Dedifferentiated amniotic fluid mesenchymal stem cell (primary cell): ENCODE results near the gene ATP6V1F.
"Not testable (repeated sequence)": the region's sequence is repeated elsewhere in the genome, so short reads cannot be mapped to it uniquely, and the experiment has no call there.

Source experiments
- DNase-seq: peaks from one replicate; pipeline ENCODE4 v3.0.0-alpha.2; 2016; ENCODE audit errors: extremely low spot score

Gene ATP6V1F

DNA sequence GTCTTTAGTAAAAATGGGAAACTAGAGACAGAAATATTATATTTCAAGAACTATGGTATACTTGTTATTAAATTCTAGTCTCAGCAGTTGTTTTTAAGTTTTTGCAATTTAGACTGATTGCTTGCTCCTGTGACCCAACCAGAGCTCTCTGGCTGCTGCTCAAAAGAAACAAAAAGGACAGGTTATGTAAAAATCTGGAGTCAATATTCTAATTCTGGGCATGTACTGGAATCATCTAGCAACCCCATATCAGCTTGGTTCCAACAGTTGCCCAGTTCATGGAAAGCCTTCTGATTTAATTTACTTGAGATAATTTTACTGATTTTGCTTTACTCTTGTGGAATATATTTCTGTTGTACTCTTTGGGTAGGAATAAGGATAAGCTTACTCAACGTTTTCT, 37.6 kb downstream of the ATP6V1F start:
- DNase-seq: no peak

GRCh38 chr7:128902761-128903585, 40.3 kb downstream of the ATP6V1F start:
- DNase-seq: no peak

DNA sequence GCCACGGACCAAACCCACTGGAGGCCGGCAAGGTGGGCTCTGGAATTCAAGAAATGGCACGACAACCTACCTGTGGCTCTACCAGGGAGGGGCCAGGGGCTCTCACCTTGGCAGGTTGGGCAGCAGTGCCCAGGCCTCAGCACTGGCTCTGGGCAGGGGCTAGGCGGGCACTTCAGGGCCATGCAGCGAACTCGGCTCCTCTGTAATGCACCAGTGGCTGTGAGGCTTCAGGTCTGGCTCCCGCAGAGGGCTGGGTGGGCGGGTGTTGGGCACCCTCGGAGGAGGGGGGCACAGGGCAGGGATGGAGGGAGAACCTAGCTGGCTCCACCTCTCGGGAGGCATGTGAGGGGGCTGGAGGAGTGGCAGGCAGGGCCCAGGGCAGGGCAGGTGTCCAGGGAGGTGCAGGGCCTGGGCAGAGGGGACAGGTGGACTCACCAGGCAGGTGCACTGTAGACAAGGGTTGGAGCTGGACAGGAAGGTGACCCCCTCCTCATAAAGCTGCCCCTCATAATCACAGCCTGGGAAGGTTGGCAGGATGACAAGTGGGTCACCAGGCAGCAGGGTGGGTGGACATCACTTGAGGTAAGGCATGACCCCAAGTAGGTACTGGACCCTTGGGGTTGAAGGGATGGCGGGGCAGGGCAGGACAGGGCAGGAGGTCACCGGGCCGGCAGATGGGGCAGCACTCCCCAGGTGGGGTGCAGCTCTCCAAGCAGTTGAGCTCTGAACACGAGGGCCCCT, 41.1 kb downstream of the ATP6V1F start:
- DNase-seq: no peak

- DNase-seq: peak; percentile 43
These were observed 41.9 kb downstream of the ATP6V1F start for GRCh38 chr7:128904381-128905197.

- DNase-seq: no peak
These were observed 43.5 kb downstream of the ATP6V1F start for GRCh38 chr7:128906001-128906765.

- DNase-seq: no peak
These were observed 44.3 kb downstream of the ATP6V1F start for GRCh38 chr7:128906766-128907559.

DNA sequence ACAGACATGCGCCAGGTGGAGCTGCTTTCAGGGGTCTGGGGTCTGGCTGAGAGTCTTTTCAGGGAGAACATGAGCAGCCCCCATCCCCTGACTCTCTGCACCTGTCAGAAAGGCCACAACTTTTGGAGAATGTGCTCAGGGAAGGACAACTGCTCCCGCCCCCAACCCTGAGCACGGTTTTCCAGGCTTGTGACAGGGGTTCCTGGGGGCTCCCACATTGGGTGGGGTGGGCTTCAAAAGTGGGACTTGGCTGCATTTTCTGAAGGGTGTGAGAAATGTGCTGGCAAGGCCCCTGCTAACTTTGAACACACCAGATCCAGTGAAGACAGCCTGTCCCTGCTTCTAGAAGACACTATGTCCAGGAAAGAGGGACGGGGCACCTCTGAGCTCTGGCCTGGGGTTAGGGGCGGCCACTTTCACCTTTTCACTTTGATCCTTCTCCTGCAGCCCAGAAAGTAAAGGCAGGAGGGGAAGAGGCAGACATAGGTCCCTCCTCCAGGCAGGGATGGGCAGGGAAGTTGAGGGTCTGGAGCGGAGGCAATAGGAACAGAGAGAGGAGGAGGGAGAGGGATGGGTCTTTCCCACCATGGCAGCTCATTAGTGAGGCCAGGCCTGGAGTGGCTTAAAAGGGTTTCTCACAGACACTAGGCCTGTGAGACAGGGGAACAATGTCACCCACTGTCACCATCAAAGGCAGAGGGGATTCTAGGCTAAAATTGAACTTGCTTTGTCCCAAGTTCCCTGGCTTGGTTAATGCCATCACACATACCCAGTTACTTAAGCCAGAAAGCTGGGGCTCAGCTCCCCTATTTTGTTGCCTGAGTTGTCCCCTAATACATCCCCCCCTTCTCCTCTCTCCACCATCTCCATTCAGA, 46.3 kb downstream of the ATP6V1F start:
- no peak for DNase-seq

GRCh38 chr7:128909625-128910568, 47.2 kb downstream of the ATP6V1F start:
- DNase-seq: no peak

DNA sequence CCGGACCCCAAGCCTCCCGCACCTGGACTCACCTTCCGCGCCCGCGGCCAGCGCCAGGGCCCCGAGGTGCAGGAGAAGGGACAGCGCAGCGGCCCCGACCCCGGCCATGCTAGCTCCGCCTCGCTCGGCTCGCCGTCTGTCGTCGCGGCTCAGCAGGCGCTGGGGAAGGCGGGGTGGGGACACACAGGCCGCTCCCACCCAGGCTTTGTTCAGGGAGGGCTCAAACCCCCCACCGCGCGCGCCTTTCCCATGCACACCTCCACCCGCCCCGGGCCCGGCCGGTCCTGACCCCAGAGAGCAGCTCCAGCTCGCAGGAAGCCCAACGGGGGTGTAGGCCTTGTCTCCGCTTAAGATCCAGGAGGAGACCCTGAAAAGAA, 47.9 kb downstream of the ATP6V1F start, which contains the start of gene KCP:
Gene KCP (minus strand): TSS at position 141 of the 377 bp plus-strand sequence. CDS start 33 bp downstream, at position 108.
- no peak for DNase-seq

GRCh38 chr7:128911423-128912031, 48.9 kb downstream of the ATP6V1F start:
- DNase-seq: no peak

GRCh38 chr7:128912281-128912680, 49.6 kb downstream of the ATP6V1F start:
- no peak for DNase-seq

DNA sequence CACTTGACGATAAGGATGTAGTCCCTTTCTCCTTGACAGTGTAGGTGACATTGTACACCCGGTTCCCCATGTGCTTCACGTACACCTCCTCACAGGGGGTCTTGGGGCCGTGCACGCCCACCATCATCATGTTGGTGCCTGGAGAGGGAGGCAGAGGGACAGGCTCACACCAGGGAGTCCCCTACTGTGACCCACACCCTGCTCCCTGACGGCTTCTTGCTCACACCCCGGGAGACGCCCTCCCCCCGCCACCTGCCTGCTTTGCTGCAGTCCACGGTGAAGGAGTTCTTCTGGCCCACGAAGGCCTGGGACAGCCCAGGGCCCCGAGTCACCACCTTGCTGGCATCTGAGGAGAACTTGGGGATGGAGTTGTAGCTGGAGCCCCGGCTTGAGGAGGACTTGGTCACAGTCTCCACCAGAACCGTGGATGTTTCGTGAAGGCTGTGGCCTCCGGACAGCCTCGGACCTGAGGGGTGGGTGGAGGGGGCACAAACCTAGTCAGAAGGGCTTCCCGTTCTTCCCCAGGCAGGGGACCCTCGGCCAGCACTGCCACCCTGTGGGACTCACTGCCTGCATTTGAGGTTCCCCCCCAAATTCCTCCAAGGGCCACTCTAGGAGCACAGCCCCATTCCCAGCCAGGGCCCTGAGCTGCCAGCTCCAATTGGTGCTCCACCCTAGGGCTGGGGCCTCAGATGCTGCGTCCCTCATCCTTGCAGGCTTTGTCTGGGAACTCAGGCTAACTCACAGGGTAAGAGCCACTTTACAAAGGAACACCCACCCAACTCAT, 50.2 kb downstream of the ATP6V1F start:
- DNase-seq: not testable (repeated sequence)

DNA sequence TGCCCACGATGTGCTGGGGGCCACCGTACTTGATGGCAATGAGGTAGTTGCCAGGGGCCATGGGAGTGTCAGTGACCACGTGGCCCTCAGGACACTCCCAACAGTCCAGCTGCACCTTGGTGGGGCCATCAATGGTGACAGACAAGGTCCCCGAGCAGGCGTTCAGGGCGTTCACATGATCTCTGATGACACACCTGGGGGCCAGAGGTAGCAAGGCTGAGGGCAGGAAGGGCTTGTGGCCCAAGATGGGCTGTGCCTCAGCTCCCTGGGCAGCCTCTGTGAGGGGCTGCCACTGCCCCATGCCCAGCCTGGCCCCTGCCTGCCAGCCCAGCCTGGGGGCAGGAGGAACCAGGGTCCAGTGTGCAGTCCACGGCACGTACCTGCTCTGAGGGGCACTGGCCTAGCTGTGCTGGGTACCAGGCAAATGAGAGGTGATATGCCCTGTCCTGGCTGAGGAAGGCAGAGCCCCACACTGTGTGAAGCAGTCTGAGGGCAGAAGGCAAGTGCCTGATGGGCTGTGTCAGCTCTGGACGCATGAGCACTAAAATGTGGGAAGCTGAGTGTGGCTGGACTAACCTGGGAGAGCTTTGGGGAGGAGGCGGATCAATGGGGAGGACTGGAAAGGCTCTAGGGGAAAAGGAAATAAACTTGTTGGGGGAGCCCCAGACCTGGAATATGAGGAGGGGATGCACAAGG, 51.4 kb downstream of the ATP6V1F start:
- DNase-seq: no peak

- no peak for DNase-seq
These were observed 52.0 kb downstream of the ATP6V1F start for GRCh38 chr7:128914566-128915151.

DNA sequence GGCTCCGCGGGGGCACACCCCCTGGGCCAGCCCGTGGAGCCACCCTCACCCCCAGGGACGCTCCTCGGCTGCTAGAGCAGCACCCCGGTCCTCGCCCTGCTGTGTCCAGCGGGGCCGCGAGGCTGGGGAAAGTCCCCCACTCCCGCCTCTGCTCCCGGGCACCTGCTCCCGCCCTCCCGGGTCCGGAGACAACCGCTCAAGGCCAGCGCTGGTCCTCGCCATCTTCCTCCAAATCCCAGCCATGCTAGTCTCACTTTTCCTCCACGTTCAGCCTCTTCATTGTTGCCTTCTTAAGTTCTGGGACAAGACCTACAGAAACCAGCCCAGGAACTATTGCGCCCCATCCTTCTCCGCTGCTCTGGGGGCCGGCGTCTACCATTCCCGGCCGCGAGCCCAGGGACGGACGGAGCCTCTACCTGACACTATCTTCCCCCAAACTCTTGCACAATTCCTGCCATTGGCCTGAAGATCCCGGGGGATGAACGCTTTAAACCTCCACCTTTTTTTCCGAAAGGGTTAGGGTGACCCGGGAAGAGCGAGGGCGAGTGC, 52.7 kb downstream of the ATP6V1F start:
- DNase-seq: no peak
